SK-N-SH (cell line): ENCODE results near the gene TRO. TPM values are rescaled to one million over a fixed set of nuclear protein-coding genes. Genes with fewer than 3 reads are reported as not detected.

ENCODE experiments used
- CTCF ChIA-PET: fragments of 300-600, 350-600 bp; formaldehyde crosslinking; extraction: SDS; loops from one replicate; lab custom pipeline; 2021; lab: Yijun Ruan, JAX
- POLR2A ChIA-PET: fragments of 350-600 bp; sonication (Branson Sonifier 250); formaldehyde crosslinking; extraction: SDS; loops from one replicate; lab custom pipeline; 2020; ENCODE audit warnings: antibody characterized with exemption, inconsistent platforms; lab: Yijun Ruan, JAX
- DNase-seq: peaks from one replicate; pipeline ENCODE4 v3.0.0; 2012
- H2AFZ ChIP-seq: fragments of 200-600 bp; sonication (generic); 2 replicates; pipeline ENCODE4 v1.8.1; 2016; ENCODE audit warnings: antibody characterized with exemption, mild to moderate bottlenecking, low read depth
- H3F3A ChIP-seq: fragments of 200-600 bp; sonication (generic); replicated peaks from 2 replicates; pipeline ENCODE3; 2016; ENCODE audit warnings: antibody characterized with exemption, mild to moderate bottlenecking; ENCODE audit not compliant: insufficient read depth
- H3K27ac ChIP-seq, 2 experiments: fragments of 200-500 bp in 1 of 2; fragments of 200-600 bp in 1 of 2; sonication (Bioruptor generic) in 1 of 2; sonication (generic), shearing (Covaris generic) in 1 of 2; 2 replicates each; pipeline versions ENCODE4 v1.5.1 to v1.6.1; 2014 to 2016; ENCODE audit warnings: low read depth in 2 of 2, inconsistent platforms in 1 of 2, low read length in 1 of 2, mild to moderate bottlenecking in 1 of 2, mixed read lengths in 1 of 2
- H3K27me3 ChIP-seq: fragments of 200-600 bp; sonication (generic), shearing (Covaris generic); 2 replicates; pipeline ENCODE4 v1.6.1; 2016; ENCODE audit warnings: mixed run types; ENCODE audit not compliant: insufficient read depth
- H3K36me3 ChIP-seq, 2 experiments: fragments of 200-500 bp in 1 of 2; fragments of 200-600 bp in 1 of 2; sonication (Bioruptor generic) in 1 of 2; sonication (generic) in 1 of 2; replicated peaks in 1 of 2; 2 replicates each; pipeline versions ENCODE3 to v1.5.1; 2014 to 2016; ENCODE audit warnings: low read length in 1 of 2, mild to moderate bottlenecking in 1 of 2; ENCODE audit not compliant: insufficient read depth in 2 of 2, control insufficient read depth in 1 of 2
- H3K4me1 ChIP-seq, 2 experiments: fragments of 200-500 bp in 1 of 2; fragments of 200-600 bp in 1 of 2; sonication (Bioruptor generic) in 1 of 2; sonication (generic), shearing (Covaris generic) in 1 of 2; 2 replicates each; pipeline versions ENCODE4 v1.5.1 to v1.6.1; 2014 to 2016; ENCODE audit warnings: low read depth in 1 of 2, low read length in 1 of 2, mixed run types in 1 of 2; ENCODE audit not compliant: insufficient read depth in 2 of 2, control insufficient read depth in 1 of 2
- H3K4me2 ChIP-seq: fragments of 200-600 bp; sonication (generic), shearing (Covaris generic); 2 replicates; pipeline ENCODE4 v1.6.1; 2017; ENCODE audit warnings: mixed run types
- H3K4me3 ChIP-seq, 2 experiments: fragments of 200-500 bp in 1 of 2; fragments of 200-600 bp in 1 of 2; sonication (Bioruptor generic) in 1 of 2; sonication (generic), shearing (Covaris generic) in 1 of 2; 2 replicates each; pipeline versions ENCODE4 v1.5.1 to v1.8.1; 2014 to 2016; ENCODE audit warnings: low read depth in 2 of 2, inconsistent platforms in 1 of 2, low read length in 1 of 2, mild to moderate bottlenecking in 1 of 2, mixed read lengths in 1 of 2, moderate library complexity in 1 of 2
- H3K79me2 ChIP-seq: fragments of 200-600 bp; sonication (generic); 2 replicates; pipeline ENCODE4 v1.8.1; 2017; ENCODE audit warnings: mild to moderate bottlenecking; ENCODE audit not compliant: insufficient read depth
- H3K9ac ChIP-seq: fragments of 200-600 bp; sonication (generic); 2 replicates; pipeline ENCODE4 v1.6.1; 2017; ENCODE audit warnings: mixed run types
- H3K9me2 ChIP-seq: fragments of 200-600 bp; sonication (generic); 2 replicates; pipeline ENCODE4 v1.6.1; 2017; ENCODE audit warnings: mixed run types
- H3K9me3 ChIP-seq: fragments of 200-600 bp; sonication (generic); 2 replicates; pipeline ENCODE4 v1.6.1; 2017; ENCODE audit warnings: mixed run types, mild to moderate bottlenecking, moderate library complexity
- H4K20me1 ChIP-seq: fragments of 200-600 bp; sonication (generic); 2 replicates; pipeline ENCODE4 v1.6.1; 2017; ENCODE audit warnings: mild to moderate bottlenecking, mixed run types; ENCODE audit not compliant: insufficient read depth
- CHD2 ChIP-seq: fragments of 150-350 bp; IDR thresholded peaks from 2 replicates; pipeline ENCODE4 v1.6.1; 2018; ENCODE audit warnings: low read length; ENCODE audit not compliant: partially characterized antibody
- CTCF ChIP-seq: fragments of 200-600 bp; sonication (generic); IDR thresholded peaks from 2 replicates; pipeline ENCODE4 v1.6.1; 2017; ENCODE audit warnings: antibody characterized with exemption, mild to moderate bottlenecking, moderate library complexity
- ELF1 ChIP-seq: IDR thresholded peaks from 2 replicates; pipeline ENCODE4 v1.4.0; 2012
- EP300 ChIP-seq, 2 experiments: IDR thresholded peaks; 2 replicates each; pipeline versions ENCODE4 v1.4.0 to v1.6.1; 2012; ENCODE audit warnings: borderline replicate concordance in 1 of 2, low read depth in 1 of 2, low read length in 1 of 2
- EZH2phosphoT487 ChIP-seq: fragments of 200-600 bp; sonication (generic); IDR thresholded peaks from 2 replicates; pipeline ENCODE4 v1.6.1; 2017; ENCODE audit warnings: low read depth, mixed run types, mild to moderate bottlenecking, antibody characterized with exemption, moderate library complexity, borderline replicate concordance
- FOXJ3 ChIP-seq: sonication (generic); formaldehyde crosslinking; IDR thresholded peaks from 2 replicates; pipeline ENCODE4 v1.5.1; 2020; ENCODE audit warnings: mild to moderate bottlenecking, missing genetic modification reagents
- GATA2 ChIP-seq: sonication (generic); formaldehyde crosslinking; IDR thresholded peaks from 2 replicates; pipeline ENCODE4 v1.5.0; 2020; ENCODE audit warnings: mild to moderate bottlenecking, missing genetic modification reagents
- JUND ChIP-seq: IDR thresholded peaks from 2 replicates; pipeline ENCODE4 v1.4.0; 2012
- MEF2A ChIP-seq: IDR thresholded peaks from 2 replicates; pipeline ENCODE4 v1.4.0; 2012; ENCODE audit warnings: low read depth, borderline replicate concordance
- MXI1 ChIP-seq: IDR thresholded peaks from 2 replicates; pipeline ENCODE4 v1.6.1; 2012; ENCODE audit warnings: mild to moderate bottlenecking, low read depth, low read length, improper control_type of control experiment
- NRF1 ChIP-seq: IDR thresholded peaks from 2 replicates; pipeline ENCODE4 v1.6.1; 2012; ENCODE audit warnings: low read depth, mild to moderate bottlenecking, low read length
- PBX3 ChIP-seq: IDR thresholded peaks from 2 replicates; pipeline ENCODE4; 2012
- RAD21 ChIP-seq: IDR thresholded peaks from 2 replicates; pipeline ENCODE4 v1.6.1; 2012; ENCODE audit warnings: mild to moderate bottlenecking, low read length
- RCOR1 ChIP-seq: fragments of 150-350 bp; IDR thresholded peaks from 2 replicates; pipeline ENCODE4 v1.6.1; 2017; ENCODE audit warnings: antibody characterized with exemption, low read length
- RFX5 ChIP-seq: IDR thresholded peaks from 2 replicates; pipeline ENCODE4 v1.6.1; 2012; ENCODE audit warnings: mild to moderate bottlenecking, improper control_type of control experiment, low read length
- RXRA ChIP-seq: IDR thresholded peaks from 2 replicates; pipeline ENCODE4 v1.4.0; 2012; ENCODE audit warnings: low read depth, mild to moderate bottlenecking, borderline replicate concordance
- SMC3 ChIP-seq: IDR thresholded peaks from 2 replicates; pipeline ENCODE4 v1.6.1; 2012; ENCODE audit warnings: low read depth, low read length, improper control_type of control experiment
- TAF1 ChIP-seq: IDR thresholded peaks from 2 replicates; pipeline ENCODE4 v1.6.1; 2012; ENCODE audit warnings: low read depth, mild to moderate bottlenecking, low read length, moderate library complexity, borderline replicate concordance
- USF1 ChIP-seq: IDR thresholded peaks from 2 replicates; pipeline ENCODE4 v1.4.0; 2012; ENCODE audit warnings: low read depth, borderline replicate concordance
- WGBS: methylation state at CpG from one replicate; pipeline ENCODE4 v1.1.6; 2017; ENCODE audit warnings: low lambda C conversion rate; 5-methylcytosine and 5-hydroxymethylcytosine counted together
- polyA plus RNA-seq, 3 experiments: library from polyadenylated mRNA; depleted of rRNA; stranded (reverse); fragments of >200 nt; gene quantifications; 2 replicates each; pipeline ENCODE4 v1.2.3, GENCODE V29; 2012

Gene TRO
- polyA plus RNA-seq, 1 of the 3 experiments (the other 2 are of a cell fraction), result 59.1 TPM

GRCh38 chrX:54885740-54886139 lies 34.9 kb upstream of the TRO start:
- DNase-seq, result no peak

GRCh38 chrX:54891573-54891972 lies 29.1 kb upstream of the TRO start:
- no peaks in the 10 kb centered on the region for H3K9me2 ChIP-seq
- H3K4me1 ChIP-seq, result no peaks in the 10 kb centered on the region
- no peaks in the 10 kb centered on the region for H3K9me3 ChIP-seq
- CTCF ChIA-PET, result interaction anchor here (1.0 to 2.6 kb wide), 10 partner anchors 9 to 1357 kb away, joined by 3 to 10 read pairs (median 4); no protein-coding TSS in a partner anchor
- H3K27ac ChIP-seq, result no peak overlapping the region
- no peaks in the 10 kb centered on the region for H4K20me1 ChIP-seq
- no peak overlapping the region for H3K4me2 ChIP-seq
- TF ChIP-seq EZH2phosphoT487, result no peak
- peak; percentile 58 for TF ChIP-seq CTCF
- TF ChIP-seq RCOR1, result no peak
- no peak for TF ChIP-seq MXI1
- peak; percentile 65 for TF ChIP-seq SMC3
- no peak for TF ChIP-seq USF1
- no peak for TF ChIP-seq JUND
- no peak for TF ChIP-seq TAF1
- TF ChIP-seq RAD21, result peak; percentile 75
- TF ChIP-seq MEF2A, result no peak
- no peak for TF ChIP-seq NRF1
- POLR2A ChIA-PET, result no interaction called here
- no peak overlapping the region for H2AFZ ChIP-seq
- H3K36me3 ChIP-seq, result no peaks in the 10 kb centered on the region
- no peaks in the 10 kb centered on the region for H3F3A ChIP-seq
- WGBS, result 22% methylated on average over 3 of the region's 3 CpGs
- peak; percentile 29 for DNase-seq
- H3K9ac ChIP-seq, result no peak overlapping the region
- H3K79me2 ChIP-seq, result no peaks in the 10 kb centered on the region
- H3K4me3 ChIP-seq, result no peak overlapping the region
- peaks cover 4% of the 10 kb centered on the region; the same call in 1 of the 2 replicates for H3K27me3 ChIP-seq

More at GRCh38 chrX:54885740-54886139, 34.9 kb upstream of the TRO start:
- POLR2A ChIA-PET, result no interaction called here
- no peaks in the 10 kb centered on the region for H3K9me3 ChIP-seq
- H3K4me2 ChIP-seq, result no peak overlapping the region
- H3K9ac ChIP-seq, result no peak overlapping the region
- H3K27ac ChIP-seq, result no peak overlapping the region
- no peaks in the 10 kb centered on the region for H3K4me1 ChIP-seq
- H3K27me3 ChIP-seq, result peaks cover 4% of the 10 kb centered on the region; the same call in 1 of the 2 replicates
- no peak overlapping the region for H3K4me3 ChIP-seq
- no peak overlapping the region for H2AFZ ChIP-seq
- no peaks in the 10 kb centered on the region for H3K36me3 ChIP-seq
- 24% methylated on average over 3 of the region's 3 CpGs for WGBS
- H3K79me2 ChIP-seq, result no peaks in the 10 kb centered on the region
- no peak for TF ChIP-seq MXI1
- no peak for TF ChIP-seq ELF1
- no peak for TF ChIP-seq EP300 (IDR thresholded peaks at IDR 0.05; ENCODE audit: borderline replicate concordance in 1 of 2, low read depth in 1 of 2, low read length in 1 of 2)
- TF ChIP-seq TAF1, result no peak
- TF ChIP-seq RFX5, result no peak
- TF ChIP-seq CHD2, result no peak
- TF ChIP-seq NRF1, result no peak
- no peak for TF ChIP-seq PBX3
- no peak for TF ChIP-seq USF1
- no peak for TF ChIP-seq GATA2 (CRISPR knock-in tag)
- TF ChIP-seq RCOR1, result no peak
- no peak for TF ChIP-seq JUND
- TF ChIP-seq FOXJ3 (CRISPR knock-in tag), result no peak
- TF ChIP-seq RXRA, result no peak
- TF ChIP-seq, all 33 proteins: peak for 0
- no peaks in the 10 kb centered on the region for H3F3A ChIP-seq
- CTCF ChIA-PET, result no interaction called here
- H4K20me1 ChIP-seq, result no peaks in the 10 kb centered on the region
- H3K9me2 ChIP-seq, result no peaks in the 10 kb centered on the region
